KMS-11 (cell line): ENCODE results near the gene SETD1B.
"Not testable (repeated sequence)": the region's sequence is repeated elsewhere in the genome, so short reads cannot be mapped to it uniquely, and the experiment has no call there.

ENCODE experiments used
- H2AFZ ChIP-seq: fragments of 200-600 bp; sonication (generic); 2 replicates; pipeline ENCODE4 v1.6.1; 2016; ENCODE audit warnings: antibody characterized with exemption, mixed run types, low read depth
- H3K27ac ChIP-seq: fragments of 200-600 bp; sonication (generic); 2 replicates; pipeline ENCODE4 v1.6.1; 2016; ENCODE audit warnings: mild to moderate bottlenecking, mixed run types
- H3K27me3 ChIP-seq: fragments of 200-600 bp; sonication (generic); 2 replicates; pipeline ENCODE4 v1.6.1; 2017; ENCODE audit warnings: mild to moderate bottlenecking, low read depth, mixed run types, moderate library complexity; ENCODE audit not compliant: insufficient read depth
- H3K36me3 ChIP-seq: fragments of 200-600 bp; sonication (generic); 2 replicates; pipeline ENCODE4 v1.6.1; 2017; ENCODE audit warnings: mild to moderate bottlenecking, mixed run types; ENCODE audit not compliant: insufficient read depth
- H3K4me1 ChIP-seq: fragments of 200-600 bp; sonication (generic); 2 replicates; pipeline ENCODE4 v1.6.1; 2016; ENCODE audit warnings: mild to moderate bottlenecking, low read depth, mixed run types; ENCODE audit not compliant: poor library complexity, severe bottlenecking
- H3K4me2 ChIP-seq: fragments of 200-600 bp; sonication (generic); 2 replicates; pipeline ENCODE4 v1.7.0; 2016; ENCODE audit warnings: mild to moderate bottlenecking, mixed run types
- H3K4me3 ChIP-seq: fragments of 200-600 bp; sonication (generic); IDR thresholded peaks from 2 replicates; pipeline ENCODE4 v1.6.1; 2017; ENCODE audit warnings: low read depth, low read length, mixed read lengths; ENCODE audit not compliant: insufficient read depth
- H3K79me2 ChIP-seq: fragments of 200-600 bp; sonication (generic); 2 replicates; pipeline ENCODE4 v1.6.1; 2016; ENCODE audit warnings: low read depth, mixed run types; ENCODE audit not compliant: insufficient read depth
- H3K9ac ChIP-seq: fragments of 200-600 bp; sonication (generic); 2 replicates; pipeline ENCODE4 v1.6.1; 2016; ENCODE audit warnings: mild to moderate bottlenecking, mixed run types
- H4K20me1 ChIP-seq: fragments of 200-600 bp; sonication (generic); 2 replicates; pipeline ENCODE4 v1.6.1; 2016; ENCODE audit warnings: mild to moderate bottlenecking, mixed run types; ENCODE audit not compliant: insufficient read depth
- TF ChIP-seq, protein P1 (sequence below): fragments of 200-600 bp; sonication (generic); conservative IDR thresholded peaks from 2 replicates; pipeline ENCODE4 v1.6.1; 2017; ENCODE audit warnings: low read depth, mild to moderate bottlenecking, antibody characterized with exemption, low read length, moderate library complexity, mixed read lengths

SETD1B gene

GRCh38 chr12:121849211-121849610 lies 45.4 kb downstream of the SETD1B start:
- H3K27ac ChIP-seq: no peak overlapping the region
- H2AFZ ChIP-seq: no peak overlapping the region
- no peaks in the 10 kb centered on the region for H3K4me1 ChIP-seq
- no peak overlapping the region for H3K9ac ChIP-seq
- H4K20me1 ChIP-seq: no peaks in the 10 kb centered on the region
- H3K4me2 ChIP-seq: no peak overlapping the region
- no peaks in the 10 kb centered on the region for H3K27me3 ChIP-seq
- no peaks in the 10 kb centered on the region for H3K36me3 ChIP-seq
- H3K4me3 ChIP-seq: no peak overlapping the region
- TF ChIP-seq, protein P1, sequence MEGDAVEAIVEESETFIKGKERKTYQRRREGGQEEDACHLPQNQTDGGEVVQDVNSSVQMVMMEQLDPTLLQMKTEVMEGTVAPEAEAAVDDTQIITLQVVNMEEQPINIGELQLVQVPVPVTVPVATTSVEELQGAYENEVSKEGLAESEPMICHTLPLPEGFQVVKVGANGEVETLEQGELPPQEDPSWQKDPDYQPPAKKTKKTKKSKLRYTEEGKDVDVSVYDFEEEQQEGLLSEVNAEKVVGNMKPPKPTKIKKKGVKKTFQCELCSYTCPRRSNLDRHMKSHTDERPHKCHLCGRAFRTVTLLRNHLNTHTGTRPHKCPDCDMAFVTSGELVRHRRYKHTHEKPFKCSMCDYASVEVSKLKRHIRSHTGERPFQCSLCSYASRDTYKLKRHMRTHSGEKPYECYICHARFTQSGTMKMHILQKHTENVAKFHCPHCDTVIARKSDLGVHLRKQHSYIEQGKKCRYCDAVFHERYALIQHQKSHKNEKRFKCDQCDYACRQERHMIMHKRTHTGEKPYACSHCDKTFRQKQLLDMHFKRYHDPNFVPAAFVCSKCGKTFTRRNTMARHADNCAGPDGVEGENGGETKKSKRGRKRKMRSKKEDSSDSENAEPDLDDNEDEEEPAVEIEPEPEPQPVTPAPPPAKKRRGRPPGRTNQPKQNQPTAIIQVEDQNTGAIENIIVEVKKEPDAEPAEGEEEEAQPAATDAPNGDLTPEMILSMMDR: no peak
- no peaks in the 10 kb centered on the region for H3K79me2 ChIP-seq

DNA sequence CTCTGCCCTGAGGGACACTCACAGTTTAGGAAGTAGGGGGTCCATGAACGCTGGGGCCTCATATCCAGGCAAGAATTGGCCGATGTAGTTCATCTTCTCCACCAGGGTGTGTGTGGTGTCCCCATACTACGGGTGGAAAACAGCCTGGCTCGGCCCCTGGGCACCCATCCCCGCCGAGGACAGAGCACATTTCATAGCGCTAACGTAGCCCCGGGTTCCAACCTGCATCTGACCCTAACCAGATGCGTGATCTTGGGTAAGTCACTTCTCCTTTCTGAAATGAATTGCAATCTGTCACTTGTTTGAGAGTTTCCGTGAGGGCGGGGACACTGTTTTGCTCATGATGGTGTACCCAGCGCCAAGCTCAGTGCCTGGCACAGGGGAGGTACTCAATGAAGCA lies 45.9 kb downstream of the SETD1B start:
- H3K4me3 ChIP-seq: no peak overlapping the region
- H3K27me3 ChIP-seq: no peaks in the 10 kb centered on the region
- no peak overlapping the region for H3K4me2 ChIP-seq
- H3K9ac ChIP-seq: no peak overlapping the region
- H3K4me1 ChIP-seq: no peaks in the 10 kb centered on the region
- H3K36me3 ChIP-seq: no peaks in the 10 kb centered on the region
- TF ChIP-seq, protein P1: no peak
- no peak overlapping the region for H2AFZ ChIP-seq
- no peak overlapping the region for H3K27ac ChIP-seq
- no peaks in the 10 kb centered on the region for H3K79me2 ChIP-seq
- no peaks in the 10 kb centered on the region for H4K20me1 ChIP-seq

- not testable (repeated sequence) for H3K9ac ChIP-seq, H3K4me1 ChIP-seq, H4K20me1 ChIP-seq, H3K4me2 ChIP-seq, H3K4me3 ChIP-seq, H3K36me3 ChIP-seq, H2AFZ ChIP-seq, H3K79me2 ChIP-seq, H3K27ac ChIP-seq, H3K27me3 ChIP-seq
Measured at GRCh38 chr12:121852392-121852791, 48.6 kb downstream of the SETD1B start.

GRCh38 chr12:121857322-121858246 lies 53.8 kb downstream of the SETD1B start:
- TF ChIP-seq, protein P1: no peak
- no peak overlapping the region for H3K4me3 ChIP-seq
- H2AFZ ChIP-seq: no peak overlapping the region
- no peak overlapping the region for H3K9ac ChIP-seq
- H3K36me3 ChIP-seq: no peaks in the 10 kb centered on the region
- H3K4me1 ChIP-seq: peaks cover 7% of the 10 kb centered on the region
- H3K27me3 ChIP-seq: no peaks in the 10 kb centered on the region
- H3K27ac ChIP-seq: no peak overlapping the region
- H4K20me1 ChIP-seq: no peaks in the 10 kb centered on the region
- no peak overlapping the region for H3K4me2 ChIP-seq
- H3K79me2 ChIP-seq: no peaks in the 10 kb centered on the region

- Histone ChIP-seq H4K20me1 (no peaks in the 10 kb centered on the region), H3K4me2 (no peak overlapping the region), H3K4me1 (peaks cover 7% of the 10 kb centered on the region), H3K36me3 (no peaks in the 10 kb centered on the region), H2AFZ (no peak overlapping the region), H3K27me3 (no peaks in the 10 kb centered on the region), H3K4me3 (no peak overlapping the region), H3K9ac (no peak overlapping the region), H3K27ac (no peak overlapping the region), H3K79me2 (no peaks in the 10 kb centered on the region)
- TF ChIP-seq, protein P1: no peak
Measured at GRCh38 chr12:121858318-121858661, 54.5 kb downstream of the SETD1B start.
